ENCODE results near the gene TTLL4.

The TTLL4 gene

DNA sequence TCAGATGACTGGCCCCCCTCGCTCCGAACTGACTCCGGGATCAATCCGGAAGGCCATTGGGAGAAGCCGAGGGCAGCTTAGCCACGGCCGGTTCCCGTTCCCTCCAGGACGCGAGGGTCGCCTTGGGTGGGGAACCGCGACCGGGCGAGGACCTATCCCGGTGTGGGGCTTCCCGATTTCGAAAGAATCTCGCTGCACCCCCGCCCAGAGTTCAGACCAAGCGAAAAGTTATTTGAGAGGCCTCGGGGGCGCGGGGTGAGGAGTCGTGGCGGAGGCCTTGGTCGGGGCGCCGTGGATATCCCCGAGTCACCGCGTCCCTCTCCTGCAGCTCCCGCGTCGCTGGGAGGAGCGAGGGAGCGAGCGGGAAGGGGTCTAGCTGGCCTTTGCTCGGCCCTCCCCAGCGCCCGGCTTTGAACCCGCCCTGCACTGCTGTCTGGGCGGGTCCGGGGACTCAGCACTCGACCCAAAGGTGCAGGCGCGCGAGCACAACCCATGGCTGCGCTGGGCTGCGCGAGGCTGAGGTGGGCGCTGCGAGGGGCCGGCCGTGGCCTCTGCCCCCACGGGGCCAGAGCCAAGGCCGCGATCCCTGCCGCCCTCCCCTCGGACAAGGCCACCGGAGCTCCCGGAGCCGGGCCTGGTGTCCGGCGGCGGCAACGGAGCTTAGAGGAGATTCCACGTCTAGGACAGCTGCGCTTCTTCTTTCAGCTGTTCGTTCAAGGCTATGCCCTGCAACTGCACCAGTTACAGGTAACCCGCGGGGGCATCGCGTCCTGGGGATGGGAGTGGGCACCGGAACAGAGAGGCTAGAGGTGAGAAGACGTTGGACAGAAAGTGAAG, 71.3 kb downstream of the TTLL4 start, which contains the start of gene CYP27A1:
Gene CYP27A1 (plus strand): TSS at position 457 of the 837 bp plus-strand sequence. CDS start 36 bp downstream, at position 493.
- in situ Hi-C loops (cut with MboI; ENCODE audit: low sequenced_read_pairs), result no loop called here

- in situ Hi-C loops (cut with MboI; ENCODE audit: low sequenced_read_pairs), result no loop called here
Observed at GRCh38 chr2:218782528-218782844, 71.9 kb downstream of the TTLL4 start.

- in situ Hi-C loops (cut with MboI; ENCODE audit: low sequenced_read_pairs), result no loop called here
Observed at GRCh38 chr2:218783688-218784087, 73.1 kb downstream of the TTLL4 start.

DNA sequence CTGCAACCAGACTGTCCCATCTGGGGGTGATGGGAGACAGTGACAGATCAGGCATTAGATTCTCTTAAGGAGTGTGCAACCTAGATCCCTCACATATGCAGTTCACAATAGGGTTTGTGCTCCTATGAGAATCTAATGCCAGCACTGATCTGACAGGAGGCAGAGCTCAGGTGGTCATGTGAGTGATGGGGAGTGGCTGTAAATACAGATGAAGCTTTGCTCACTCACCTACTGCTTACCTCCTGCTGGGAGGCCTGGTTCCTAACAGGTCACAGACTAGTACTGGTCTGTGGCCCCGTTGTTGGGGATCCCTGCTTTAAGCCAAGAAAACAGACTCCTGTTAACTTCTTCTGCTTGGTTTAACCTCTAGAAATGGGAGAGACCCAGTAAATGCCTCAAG, 74.5 kb downstream of the TTLL4 start:
- in situ Hi-C loops (cut with MboI; ENCODE audit: low sequenced_read_pairs), result no loop called here

DNA sequence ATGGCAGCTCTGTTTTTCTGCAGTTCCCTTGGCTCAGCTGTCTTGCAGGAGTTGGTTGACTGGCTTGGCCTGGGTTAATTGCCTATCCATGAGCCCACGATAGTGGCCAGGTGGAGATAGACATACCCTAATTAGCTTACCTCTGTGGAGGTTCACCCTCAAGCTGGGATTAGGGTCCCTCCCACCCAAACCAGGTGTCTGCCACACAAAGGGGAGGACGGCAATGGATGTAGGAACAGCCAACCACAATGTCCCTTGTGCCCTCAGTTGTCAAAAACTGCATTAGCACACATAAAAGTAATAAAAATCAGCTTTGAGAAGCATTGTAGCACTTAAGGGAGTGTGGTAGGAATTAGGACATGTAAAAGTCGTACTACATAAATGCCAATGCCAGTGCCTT, 75.5 kb downstream of the TTLL4 start:
- in situ Hi-C loops (cut with MboI; ENCODE audit: low sequenced_read_pairs), result no loop called here

GRCh38 chr2:218788529-218789255, 78.1 kb downstream of the TTLL4 start:
- in situ Hi-C loops (cut with MboI; ENCODE audit: low sequenced_read_pairs), result no loop called here

- in situ Hi-C loops (cut with MboI; ENCODE audit: low sequenced_read_pairs), result no loop called here
Observed at GRCh38 chr2:218792433-218792832, 81.8 kb downstream of the TTLL4 start.

DNA sequence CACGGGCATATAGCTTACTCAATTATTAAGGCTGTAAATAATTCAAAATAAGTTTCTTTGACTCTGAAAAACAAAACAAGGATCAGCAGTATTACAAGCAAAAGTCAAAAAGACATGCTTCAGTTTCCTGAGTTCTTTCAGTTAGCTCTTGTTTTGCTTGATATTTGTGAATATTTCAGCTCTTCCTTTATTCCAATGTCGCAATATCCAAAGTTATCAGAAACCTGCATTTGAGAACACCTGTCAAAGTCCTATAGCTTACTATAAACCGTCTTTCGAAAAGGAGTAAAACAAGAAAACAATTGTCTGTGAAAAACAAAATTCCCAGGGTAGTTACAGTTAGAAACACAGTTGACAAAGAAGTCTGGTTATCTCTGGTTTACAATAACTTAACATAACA, 86.1 kb downstream of the TTLL4 start:
- in situ Hi-C loops (cut with MboI; ENCODE audit: low sequenced_read_pairs), result no loop called here

- in situ Hi-C loops (cut with MboI; ENCODE audit: low sequenced_read_pairs), result no loop called here
Observed at GRCh38 chr2:218798767-218799504, 88.3 kb downstream of the TTLL4 start.

DNA sequence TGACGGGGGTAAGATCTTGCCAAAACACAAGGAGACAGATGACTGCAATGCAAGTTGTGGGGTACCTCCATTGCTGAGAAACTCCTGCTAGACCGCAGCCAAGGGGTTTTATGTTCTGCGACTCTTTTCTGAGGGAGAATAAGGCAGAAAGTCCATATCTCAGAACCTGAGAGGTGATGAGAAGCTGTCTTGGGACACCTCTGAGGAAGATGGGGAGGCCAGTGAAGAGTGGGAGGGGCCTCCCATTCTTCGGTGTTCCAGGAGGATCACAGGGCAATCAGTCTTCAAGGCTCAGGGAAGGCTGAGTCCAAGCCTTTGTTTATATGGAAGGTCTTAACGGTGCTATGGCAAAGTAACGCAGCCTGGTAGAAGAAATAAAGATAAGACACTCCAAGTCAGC, 89.4 kb downstream of the TTLL4 start:
- in situ Hi-C loops (cut with MboI; ENCODE audit: low sequenced_read_pairs), result no loop called here

DNA sequence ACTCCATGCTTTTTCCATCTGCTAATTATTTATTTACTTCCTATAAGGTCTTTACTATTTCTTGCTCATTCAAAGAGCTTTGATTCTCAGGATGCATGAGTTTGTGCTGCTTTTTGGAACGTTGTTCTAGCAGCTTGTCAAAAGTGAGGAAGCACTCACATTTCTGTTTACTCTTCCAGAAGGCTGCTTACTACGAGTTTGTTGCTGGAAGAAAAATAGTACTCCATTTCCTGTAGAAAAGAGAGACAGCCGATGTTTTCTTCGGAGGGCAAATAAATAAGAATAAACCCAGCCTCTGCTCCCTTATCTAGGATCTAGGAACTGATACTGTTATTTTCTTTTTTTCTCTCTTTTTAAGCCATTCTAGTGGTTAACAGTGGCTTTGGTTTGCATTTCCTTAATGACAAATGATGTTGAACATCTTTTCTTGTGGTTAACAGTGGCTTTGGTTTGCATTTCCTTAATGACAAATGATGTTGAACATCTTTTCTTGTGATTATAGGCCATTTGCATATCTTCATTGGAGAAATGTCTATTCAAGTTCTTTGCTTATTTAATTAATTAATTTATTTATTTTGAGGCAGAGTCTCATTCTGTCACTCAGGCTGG, 91.9 kb downstream of the TTLL4 start:
- in situ Hi-C loops (cut with MboI; ENCODE audit: low sequenced_read_pairs), result no loop called here

- in situ Hi-C loops (cut with MboI; ENCODE audit: low sequenced_read_pairs), result no loop called here
Observed at GRCh38 chr2:218804817-218805216, 94.2 kb downstream of the TTLL4 start.
